HTR-8/SVneo (cell line): Measurements from ENCODE around the gene FAM47A.

Experiments
- DNase-seq: peaks from one replicate; pipeline ENCODE4 v3.0.0; 2011; ENCODE audit warnings: low spot score, mixed read lengths; ENCODE audit not compliant: insufficient read length
- FAIRE-seq: peaks from 2 replicates; lab custom pipeline; 2011; peaks lifted over from hg19 to GRCh38; lab: Jason Lieb, UNC

Gene FAM47A

DNA sequence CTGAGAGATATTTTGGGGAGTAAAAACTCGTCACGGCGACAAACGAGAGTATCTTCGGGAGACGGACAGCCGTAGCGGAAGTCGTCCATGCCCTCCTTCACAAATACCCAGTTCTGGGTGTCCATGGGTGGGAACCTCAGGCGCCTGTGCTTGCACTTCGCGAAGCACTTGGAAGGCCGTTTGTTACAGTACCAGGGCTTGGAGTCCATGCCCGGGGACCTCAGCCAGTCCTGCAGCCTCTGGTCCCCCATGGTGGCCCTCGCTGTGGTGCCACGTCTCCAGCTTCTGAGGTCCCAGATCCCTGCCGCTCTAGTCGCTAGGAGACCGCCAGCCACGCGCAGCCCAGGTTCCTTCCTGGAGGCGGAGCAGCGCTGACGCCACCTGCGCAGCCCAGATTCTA lies at the start of gene FAM47A:
TSS of gene FAM47A (minus strand) at position 287 of the 400 bp plus-strand sequence. CDS start at position 251, 36 bp downstream.
- DNase-seq (no peak), FAIRE-seq (no peak)

DNA sequence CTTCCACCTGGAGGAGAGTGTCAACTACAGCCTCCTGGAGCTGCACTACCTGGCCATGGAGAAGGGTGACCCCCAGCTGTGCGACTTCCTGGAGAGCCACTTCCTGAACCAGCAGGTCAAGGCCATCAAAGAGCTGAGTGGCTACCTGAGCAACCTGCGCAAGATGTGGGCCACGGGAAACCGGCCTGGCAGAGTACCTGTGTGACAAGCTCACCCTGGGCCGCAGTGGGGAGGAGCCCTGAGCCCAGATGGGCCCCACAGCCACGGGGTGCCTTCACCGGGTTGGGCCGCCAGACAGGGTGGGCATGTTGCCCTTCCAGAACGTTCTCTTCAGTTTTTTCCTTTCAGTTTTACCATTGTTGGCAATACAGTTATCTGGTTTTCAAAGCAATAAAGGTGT lies 15.2 kb upstream of the FAM47A start:
- DNase-seq = no peak
- FAIRE-seq = no peak

DNA sequence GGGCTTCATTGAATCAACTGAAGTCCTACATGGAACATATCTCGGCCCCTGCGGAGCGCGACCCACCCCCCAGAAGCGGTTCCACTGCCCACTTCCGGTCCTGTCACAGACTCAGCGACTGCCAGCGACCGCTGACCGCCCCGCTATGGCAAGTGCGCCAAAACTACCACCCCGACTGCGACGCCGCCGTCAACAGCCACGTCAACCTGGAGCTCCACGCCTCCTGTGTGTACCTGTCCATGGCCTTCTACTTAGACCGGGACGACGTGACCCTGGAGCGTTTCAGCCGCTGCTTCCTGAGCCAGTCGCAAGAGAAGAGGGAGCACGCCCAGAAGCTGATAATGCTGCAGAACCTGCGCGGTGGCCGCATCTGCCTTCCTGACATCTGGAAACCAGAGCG lies 14.8 kb upstream of the FAM47A start:
- no peak for FAIRE-seq

DNA sequence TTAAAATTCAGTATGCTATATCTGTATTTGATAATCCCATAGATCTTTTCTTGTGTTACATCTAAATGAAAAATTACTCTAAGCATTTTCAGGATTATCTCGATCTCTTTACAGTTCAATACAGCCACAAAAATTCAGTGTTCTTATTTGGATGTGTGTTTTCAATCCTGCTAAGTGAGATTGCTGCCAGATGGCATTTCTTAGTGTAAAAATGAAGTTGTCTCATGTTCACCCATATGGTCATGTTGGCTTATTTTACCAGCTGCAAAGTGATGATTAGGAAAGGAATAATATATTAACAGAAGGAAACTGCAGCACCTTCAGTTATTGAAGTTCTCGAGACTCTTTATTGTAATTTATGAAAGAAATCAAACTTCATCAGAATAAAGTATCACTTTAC lies 12.1 kb upstream of the FAM47A start:
- no peak for FAIRE-seq

More for the DNA sequence above, 14.8 kb upstream of the FAM47A start:
- no peak for DNase-seq

DNA sequence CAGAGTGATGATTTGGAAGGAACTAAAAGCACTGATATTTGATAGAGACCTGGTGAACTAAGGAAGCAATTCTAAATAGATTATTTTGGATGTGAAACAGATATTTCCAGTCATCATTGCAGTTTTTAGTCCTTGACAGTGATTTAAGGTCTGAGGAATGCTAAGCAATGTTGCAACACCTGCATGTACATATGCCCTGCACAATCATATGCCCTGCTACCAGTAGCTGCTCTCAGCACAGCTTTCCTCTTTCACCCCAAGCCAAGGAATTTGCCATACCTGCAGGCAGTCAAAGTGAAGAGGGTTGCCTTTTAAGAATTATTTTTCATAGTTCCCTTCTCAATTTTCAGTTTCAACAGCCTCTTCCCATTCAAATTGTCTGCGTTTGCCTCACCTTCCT lies 8.7 kb upstream of the FAM47A start:
- FAIRE-seq = no peak
- no peak for DNase-seq

More for the DNA sequence above, 12.1 kb upstream of the FAM47A start:
- DNase-seq = no peak

DNA sequence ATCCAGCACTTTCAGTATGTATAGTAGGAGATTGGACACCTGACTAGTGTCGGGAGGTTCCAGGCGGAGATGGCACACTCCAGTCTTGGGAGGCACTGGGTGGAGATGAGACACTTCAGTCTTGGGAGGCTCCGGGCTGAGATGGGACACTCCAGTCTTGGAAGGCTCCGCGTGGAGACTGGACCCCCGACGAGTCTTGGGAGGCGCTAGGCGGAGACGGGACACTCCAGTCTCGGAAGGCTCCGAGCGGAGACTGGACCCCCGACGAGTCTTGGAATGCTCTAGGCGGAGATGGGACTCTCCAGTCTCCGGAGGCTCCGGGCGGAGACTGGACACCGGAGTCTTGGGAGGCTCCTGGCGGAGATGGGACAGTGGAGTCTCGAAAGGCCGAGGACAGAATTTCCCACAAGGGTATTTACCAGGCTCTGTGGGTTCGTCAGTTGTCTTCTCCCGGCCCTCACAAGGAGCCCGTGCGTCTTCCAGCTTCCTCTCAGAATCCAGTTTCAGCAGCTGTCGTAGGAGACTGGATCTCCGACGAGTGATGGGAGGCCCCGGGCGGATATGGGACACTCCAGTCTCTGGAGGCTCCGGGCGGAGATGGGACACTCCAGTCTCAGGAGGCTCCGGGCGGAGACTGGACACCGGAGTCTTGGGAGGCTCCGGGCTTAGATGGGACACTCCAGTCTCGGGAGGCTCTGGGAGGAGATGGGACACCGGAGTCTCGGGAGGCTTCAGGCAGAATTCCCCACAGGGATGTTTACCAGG lies 952 bp downstream of the FAM47A start:
- DNase-seq (no peak), FAIRE-seq (no peak)

DNA sequence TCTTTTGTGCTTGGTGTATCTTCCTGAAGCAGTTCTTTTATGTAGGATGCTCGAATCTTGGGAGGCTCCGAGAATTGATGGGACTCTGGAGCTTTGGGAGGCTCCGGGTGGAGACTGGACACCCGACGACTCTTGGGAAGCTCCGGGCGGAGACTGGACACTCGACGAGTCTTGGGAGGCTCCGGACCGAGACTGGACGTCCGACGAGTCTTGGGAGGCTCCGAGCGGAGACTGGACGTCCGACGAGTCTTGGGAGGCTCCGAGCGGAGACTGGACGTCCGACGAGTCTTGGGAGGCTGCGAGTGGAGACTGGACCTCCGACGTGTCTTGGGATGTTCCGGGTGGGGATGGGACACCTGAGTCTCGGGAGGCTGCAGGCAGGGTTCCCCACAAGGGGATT lies 1.6 kb downstream of the FAM47A start:
- DNase-seq (no peak), FAIRE-seq (no peak)

DNA sequence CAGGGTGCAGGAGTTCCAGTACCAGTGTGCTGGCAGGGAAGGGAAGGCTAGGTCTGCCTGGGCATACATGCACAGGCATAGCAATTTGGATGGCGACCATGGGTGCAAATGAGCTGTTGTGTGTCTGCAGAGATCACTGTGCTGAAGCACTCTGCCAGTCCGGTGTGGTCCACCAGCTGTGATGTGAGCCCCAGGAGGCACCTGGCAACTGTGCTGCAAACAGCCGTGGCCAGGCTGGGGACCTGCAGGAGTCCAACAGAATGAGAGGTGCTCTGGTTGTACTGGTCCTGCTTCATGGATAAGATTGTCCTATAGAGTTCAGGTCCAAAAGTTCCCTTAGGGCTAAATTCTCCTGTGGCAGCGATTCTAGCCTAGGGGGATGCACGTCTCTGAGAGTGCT lies 6.1 kb downstream of the FAM47A start:
- FAIRE-seq = no peak
- no peak for DNase-seq

DNA sequence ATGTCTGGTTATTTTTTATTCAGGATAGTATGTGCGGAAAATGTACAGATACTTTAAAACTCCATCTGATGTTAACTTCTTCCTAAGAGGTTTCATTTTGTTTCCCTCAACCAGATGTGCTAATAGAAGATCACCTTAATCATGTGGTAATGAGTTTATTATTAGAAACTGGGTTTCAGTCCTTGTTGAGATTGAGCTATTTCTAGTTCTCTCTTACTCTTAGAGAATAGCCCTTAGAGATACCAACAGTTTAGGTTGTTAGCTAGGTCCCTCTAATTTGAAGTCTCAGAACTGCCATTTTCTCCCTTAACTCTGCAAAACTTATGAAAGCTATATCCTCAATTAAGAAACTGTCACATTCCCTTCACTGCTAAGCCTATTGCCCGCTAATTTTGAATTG lies 13.0 kb downstream of the FAM47A start:
- FAIRE-seq = no peak
- no peak for DNase-seq

DNA sequence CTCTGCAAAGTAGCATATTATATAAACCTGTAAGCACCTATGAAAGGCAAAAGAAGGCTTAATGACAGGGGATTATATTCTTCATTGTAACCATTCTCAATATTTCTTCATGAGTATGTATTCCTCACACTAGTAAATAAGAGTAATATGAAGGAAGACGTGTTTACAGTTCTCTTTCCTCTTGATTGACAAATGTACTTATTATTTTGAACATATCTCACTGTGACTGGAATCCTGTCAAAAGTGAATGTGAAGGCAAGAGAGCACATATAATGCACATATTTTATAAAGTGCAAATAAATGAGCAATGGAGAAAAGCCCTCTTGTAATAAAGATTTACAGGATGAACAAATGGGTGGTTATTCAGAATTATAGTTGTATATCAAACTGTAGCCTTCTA lies 19.7 kb downstream of the FAM47A start:
- FAIRE-seq (no peak), DNase-seq (no peak)
